GM11168 (cell line): ENCODE measurements around the gene PCDHB11.
"Not testable (repeated sequence)": the region's sequence is repeated elsewhere in the genome, so short reads cannot be mapped to it uniquely, and the experiment has no call there.

ENCODE experiments used
- in situ Hi-C: fragments of 300-500 bp; cut with MboI; formaldehyde crosslinking; loops from one replicate; pipeline ENCODE4 v1.12.0; 2022; ENCODE audit warnings: low sequenced_read_pairs; ENCODE audit not compliant: unreplicated experiment

PCDHB11 gene

GRCh38 chr5:141184117-141184855 is 15.1 kb upstream of the PCDHB11 start:
- in situ Hi-C loops, result not testable (repeated sequence)

DNA sequence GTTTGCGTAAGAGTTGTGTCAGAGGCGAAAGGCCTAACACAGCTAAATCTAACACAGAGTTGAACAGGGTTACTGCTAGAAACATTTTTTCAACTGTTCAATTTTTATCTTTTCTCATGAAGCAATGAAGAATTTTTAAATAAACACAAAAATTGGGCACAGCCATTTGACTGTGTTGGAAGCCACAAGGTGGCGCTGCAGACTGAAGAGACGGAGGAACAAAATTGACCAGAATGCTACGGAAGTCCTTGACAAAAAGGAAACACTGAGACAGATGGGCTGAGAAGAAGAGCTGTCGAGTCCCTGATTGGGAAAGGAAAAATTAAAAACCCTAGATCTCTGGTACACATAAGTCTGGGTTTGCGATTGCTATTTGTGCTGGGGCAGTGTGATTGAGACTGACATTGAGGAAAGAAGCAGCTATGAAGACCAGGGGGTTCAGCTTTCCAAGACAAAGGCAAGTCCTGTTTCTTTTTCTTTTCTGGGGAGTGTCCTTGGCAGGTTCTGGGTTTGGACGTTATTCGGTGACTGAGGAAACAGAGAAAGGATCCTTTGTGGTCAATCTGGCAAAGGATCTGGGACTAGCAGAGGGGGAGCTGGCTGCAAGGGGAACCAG is 12.4 kb upstream of the PCDHB11 start, which contains the start of gene PCDHB9:
TSS of gene PCDHB9 (plus strand) at position 265 of the 616 bp plus-strand sequence. CDS start at position 423, 158 bp downstream.
- in situ Hi-C loops, result no loop called here

DNA sequence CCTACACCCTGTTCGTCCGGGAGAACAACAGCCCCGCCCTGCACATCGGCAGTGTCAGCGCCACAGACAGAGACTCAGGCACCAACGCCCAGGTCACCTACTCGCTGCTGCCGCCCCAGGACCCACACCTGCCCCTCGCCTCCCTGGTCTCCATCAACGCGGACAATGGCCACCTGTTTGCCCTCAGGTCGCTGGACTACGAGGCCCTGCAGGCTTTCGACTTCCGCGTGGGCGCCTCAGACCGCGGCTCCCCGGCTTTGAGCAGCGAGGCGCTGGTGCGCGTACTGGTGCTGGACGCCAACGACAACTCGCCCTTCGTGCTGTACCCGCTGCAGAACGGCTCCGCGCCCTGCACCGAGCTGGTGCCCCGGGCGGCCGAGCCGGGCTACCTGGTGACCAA is 10.7 kb upstream of the PCDHB11 start:
- in situ Hi-C loops, result not testable (repeated sequence)

DNA sequence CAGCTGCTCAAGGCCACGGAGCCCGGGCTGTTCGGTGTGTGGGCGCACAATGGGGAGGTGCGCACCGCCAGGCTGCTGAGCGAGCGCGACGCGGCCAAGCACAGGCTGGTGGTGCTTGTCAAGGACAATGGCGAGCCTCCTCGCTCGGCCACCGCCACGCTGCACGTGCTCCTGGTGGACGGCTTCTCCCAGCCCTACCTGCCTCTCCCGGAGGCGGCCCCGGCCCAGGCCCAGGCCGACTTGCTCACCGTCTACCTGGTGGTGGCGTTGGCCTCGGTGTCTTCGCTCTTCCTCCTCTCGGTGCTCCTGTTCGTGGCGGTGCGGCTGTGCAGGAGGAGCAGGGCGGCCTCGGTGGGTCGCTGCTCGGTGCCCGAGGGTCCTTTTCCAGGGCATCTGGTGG is 10.3 kb upstream of the PCDHB11 start:
- in situ Hi-C loops, result not testable (repeated sequence)

DNA sequence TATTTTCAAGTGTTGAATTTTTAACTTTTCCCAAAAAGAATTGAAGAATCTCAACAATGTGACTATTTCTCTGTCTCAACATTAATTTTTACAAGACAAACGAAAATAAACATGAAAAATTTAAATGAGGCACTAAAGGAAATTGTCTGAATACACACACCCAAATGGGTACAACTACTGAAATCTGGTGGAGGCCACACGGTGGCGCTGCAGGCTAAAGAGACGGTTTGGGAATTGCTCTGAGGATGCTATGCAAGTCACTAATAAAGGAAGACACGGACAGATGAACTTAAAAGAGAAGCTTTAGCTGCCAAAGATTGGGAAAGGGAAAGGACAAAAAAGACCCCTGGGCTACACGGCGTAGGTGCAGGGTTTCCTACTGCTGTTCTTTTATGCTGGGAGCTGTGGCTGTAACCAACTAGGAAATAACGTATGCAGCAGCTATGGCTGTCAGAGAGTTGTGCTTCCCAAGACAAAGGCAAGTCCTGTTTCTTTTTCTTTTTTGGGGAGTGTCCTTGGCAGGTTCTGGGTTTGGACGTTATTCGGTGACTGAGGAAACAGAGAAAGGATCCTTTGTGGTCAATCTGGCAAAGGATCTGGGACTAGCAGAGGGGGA is 7.2 kb upstream of the PCDHB11 start, which contains the start of gene PCDHB10:
TSS of gene PCDHB10 (plus strand) at position 244 of the 616 bp plus-strand sequence. CDS start at position 444, 200 bp downstream.
- in situ Hi-C loops, result no loop called here

GRCh38 chr5:141194332-141194731 is 5.1 kb upstream of the PCDHB11 start:
- in situ Hi-C loops, result not testable (repeated sequence)

- in situ Hi-C loops, result no loop called here
Measured at GRCh38 chr5:141196363-141196762, 3.1 kb upstream of the PCDHB11 start.

DNA sequence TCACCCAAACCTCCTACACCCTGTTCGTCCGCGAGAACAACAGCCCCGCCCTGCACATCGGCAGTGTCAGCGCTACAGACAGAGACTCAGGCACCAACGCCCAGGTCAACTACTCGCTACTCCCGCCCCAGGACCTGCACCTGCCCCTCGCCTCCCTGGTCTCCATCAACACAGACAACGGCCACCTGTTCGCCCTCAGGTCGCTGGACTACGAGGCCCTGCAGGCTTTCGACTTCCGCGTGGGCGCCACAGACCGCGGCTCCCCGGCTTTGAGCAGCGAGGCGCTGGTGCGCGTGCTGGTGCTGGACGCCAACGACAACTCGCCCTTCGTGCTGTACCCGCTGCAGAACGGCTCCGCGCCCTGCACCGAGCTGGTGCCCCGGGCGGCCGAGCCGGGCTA is 1.7 kb downstream of the PCDHB11 start:
- in situ Hi-C loops, result not testable (repeated sequence)

DNA sequence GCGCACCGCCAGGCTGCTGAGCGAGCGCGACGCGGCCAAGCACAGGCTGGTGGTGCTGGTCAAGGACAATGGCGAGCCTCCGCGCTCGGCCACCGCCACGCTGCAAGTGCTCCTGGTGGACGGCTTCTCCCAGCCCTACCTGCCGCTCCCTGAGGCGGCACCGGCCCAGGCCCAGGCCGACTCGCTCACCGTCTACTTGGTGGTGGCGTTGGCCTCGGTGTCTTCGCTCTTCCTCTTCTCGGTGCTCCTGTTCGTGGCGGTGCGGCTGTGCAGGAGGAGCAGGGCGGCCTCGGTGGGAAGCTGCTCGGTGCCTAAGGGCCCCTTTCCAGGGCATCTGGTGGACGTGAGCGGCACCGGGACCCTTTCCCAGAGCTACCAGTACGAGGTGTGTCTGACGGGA is 2.2 kb downstream of the PCDHB11 start:
- in situ Hi-C loops, result not testable (repeated sequence)

- in situ Hi-C loops, result no loop called here
Measured at GRCh38 chr5:141208478-141208877, 9.1 kb downstream of the PCDHB11 start, which contains the start of gene PCDHB12. PCDHB12 (plus strand) TSS chr5:141208719; CDS start chr5:141208908, 189 bp downstream.

DNA sequence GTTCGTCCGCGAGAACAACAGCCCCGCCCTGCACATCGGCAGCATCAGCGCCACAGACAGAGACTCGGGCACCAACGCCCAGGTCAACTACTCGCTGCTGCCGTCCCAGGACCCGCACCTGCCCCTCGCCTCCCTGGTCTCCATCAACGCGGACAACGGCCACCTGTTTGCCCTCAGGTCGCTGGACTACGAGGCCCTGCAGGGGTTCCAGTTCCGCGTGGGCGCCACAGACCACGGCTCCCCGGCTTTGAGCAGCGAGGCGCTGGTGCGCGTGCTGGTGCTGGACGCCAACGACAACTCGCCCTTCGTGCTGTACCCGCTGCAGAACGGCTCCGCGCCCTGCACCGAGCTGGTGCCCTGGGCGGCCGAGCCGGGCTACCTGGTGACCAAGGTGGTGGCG is 10.9 kb downstream of the PCDHB11 start:
- in situ Hi-C loops, result not testable (repeated sequence)

DNA sequence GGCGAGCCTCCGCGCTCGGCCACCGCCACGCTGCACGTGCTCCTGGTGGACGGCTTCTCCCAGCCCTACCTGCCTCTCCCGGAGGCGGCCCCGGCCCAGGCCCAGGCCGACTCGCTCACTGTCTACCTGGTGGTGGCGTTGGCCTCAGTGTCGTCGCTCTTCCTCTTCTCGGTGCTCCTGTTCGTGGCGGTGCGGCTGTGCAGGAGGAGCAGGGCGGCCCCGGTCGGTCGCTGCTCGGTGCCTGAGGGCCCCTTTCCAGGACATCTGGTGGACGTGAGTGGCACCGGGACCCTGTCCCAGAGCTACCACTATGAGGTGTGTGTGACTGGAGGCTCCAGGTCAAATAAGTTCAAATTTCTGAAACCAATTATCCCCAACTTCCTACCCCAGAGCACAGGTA is 11.4 kb downstream of the PCDHB11 start:
- in situ Hi-C loops, result not testable (repeated sequence)

- in situ Hi-C loops, result not testable (repeated sequence)
Measured at GRCh38 chr5:141213656-141214339, 14.4 kb downstream of the PCDHB11 start, which contains the start of gene PCDHB13. PCDHB13 (plus strand) TSS chr5:141213919; CDS start chr5:141214124, 205 bp downstream.

- in situ Hi-C loops, result not testable (repeated sequence)
Measured at GRCh38 chr5:141214583-141214982, 15.2 kb downstream of the PCDHB11 start.

DNA sequence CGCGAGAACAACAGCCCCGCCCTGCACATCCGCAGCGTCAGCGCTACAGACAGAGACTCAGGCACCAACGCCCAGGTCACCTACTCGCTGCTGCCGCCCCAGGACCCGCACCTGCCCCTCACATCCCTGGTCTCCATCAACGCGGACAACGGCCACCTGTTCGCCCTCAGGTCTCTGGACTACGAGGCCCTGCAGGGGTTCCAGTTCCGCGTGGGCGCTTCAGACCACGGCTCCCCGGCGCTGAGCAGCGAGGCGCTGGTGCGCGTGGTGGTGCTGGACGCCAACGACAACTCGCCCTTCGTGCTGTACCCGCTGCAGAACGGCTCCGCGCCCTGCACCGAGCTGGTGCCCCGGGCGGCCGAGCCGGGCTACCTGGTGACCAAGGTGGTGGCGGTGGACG is 16.1 kb downstream of the PCDHB11 start:
- in situ Hi-C loops, result not testable (repeated sequence)

- in situ Hi-C loops, result not testable (repeated sequence)
Measured at GRCh38 chr5:141216035-141216434, 16.6 kb downstream of the PCDHB11 start.

DNA sequence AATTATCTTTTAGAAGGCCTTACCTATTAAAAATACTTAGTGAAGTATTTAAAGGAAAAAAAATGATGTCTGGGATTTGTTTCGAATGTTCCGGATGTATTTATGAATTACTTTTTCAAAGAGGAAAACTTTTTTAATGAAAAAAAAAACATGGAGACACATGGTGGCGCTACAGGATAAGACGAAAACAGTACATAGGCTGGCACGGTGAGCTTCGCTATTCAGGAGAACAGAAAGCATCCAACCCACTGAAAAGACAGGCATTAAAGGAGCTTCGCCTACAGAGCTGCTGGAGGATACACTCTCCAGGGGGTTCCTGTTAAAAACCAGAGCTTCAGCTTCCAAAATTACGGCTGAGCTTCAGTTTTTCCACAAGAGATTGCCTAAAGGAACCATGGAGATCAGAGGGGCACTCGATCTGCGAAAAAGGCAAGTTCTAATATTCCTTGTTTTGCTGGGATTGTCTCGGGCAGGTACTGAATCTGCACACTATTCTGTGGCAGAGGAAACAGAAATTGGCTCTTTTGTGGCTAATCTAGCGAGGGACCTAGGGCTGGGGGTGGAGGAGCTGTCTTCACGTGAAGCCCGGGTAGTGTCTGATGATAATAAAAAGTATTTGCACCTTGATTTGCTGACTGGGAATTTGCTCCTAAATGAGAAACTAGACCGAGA is 23.8 kb downstream of the PCDHB11 start, which contains the start of gene PCDHB14:
TSS of gene PCDHB14 (plus strand) at position 232 of the 672 bp plus-strand sequence. CDS start at position 395, 163 bp downstream.
- in situ Hi-C loops, result no loop called here

DNA sequence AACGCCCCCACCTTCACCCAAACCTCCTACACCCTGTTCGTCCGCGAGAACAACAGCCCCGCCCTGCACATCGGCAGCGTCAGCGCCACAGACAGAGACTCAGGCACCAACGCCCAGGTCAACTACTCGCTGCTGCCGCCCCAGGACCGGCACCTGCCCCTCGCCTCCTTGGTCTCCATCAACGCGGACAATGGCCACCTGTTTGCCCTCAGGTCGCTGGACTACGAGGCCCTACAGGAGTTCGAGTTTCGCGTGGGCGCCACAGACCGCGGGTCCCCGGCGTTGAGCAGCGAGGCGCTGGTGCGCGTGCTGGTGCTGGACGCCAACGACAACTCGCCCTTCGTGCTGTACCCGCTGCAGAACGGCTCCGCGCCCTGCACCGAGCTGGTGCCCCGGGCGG is 25.4 kb downstream of the PCDHB11 start:
- in situ Hi-C loops, result not testable (repeated sequence)

GRCh38 chr5:141225421-141225820 is 26.0 kb downstream of the PCDHB11 start:
- in situ Hi-C loops, result not testable (repeated sequence)
